Measurements from ENCODE around the gene PAIP2.

DNA sequence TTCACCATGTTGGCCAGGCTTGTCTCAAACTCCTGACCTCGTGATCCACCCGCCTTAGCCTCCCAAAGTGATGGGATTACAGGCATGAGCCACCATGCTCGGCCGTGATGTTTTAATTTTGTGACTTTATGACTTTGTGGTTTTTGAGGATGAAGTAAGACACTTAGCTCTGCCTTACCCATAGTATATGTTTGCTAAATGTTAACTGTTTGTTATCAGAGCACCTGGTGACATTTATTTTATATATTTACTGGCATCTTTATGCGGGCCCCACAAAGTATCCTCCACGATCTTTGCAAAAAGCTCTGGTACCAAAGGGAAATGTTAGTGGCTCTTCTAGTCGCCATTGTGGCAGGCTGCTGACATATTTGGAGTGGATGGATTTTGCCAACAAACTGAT, 34.7 kb downstream of the PAIP2 start:
- TF ChIP-seq, protein P1, sequence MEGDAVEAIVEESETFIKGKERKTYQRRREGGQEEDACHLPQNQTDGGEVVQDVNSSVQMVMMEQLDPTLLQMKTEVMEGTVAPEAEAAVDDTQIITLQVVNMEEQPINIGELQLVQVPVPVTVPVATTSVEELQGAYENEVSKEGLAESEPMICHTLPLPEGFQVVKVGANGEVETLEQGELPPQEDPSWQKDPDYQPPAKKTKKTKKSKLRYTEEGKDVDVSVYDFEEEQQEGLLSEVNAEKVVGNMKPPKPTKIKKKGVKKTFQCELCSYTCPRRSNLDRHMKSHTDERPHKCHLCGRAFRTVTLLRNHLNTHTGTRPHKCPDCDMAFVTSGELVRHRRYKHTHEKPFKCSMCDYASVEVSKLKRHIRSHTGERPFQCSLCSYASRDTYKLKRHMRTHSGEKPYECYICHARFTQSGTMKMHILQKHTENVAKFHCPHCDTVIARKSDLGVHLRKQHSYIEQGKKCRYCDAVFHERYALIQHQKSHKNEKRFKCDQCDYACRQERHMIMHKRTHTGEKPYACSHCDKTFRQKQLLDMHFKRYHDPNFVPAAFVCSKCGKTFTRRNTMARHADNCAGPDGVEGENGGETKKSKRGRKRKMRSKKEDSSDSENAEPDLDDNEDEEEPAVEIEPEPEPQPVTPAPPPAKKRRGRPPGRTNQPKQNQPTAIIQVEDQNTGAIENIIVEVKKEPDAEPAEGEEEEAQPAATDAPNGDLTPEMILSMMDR (IDR thresholded peaks at IDR 0.05), result no peak
- no peak for TF ChIP-seq POLR2A (IDR thresholded peaks at IDR 0.05)
